GM10248 (cell line): ENCODE measurements around the gene SMAD6.

Experiments
- CTCF ChIA-PET: fragments of 300-600 bp; sonication (Branson Sonifier 250); formaldehyde crosslinking; extraction: SDS; loops from one replicate; lab custom pipeline; 2021; ENCODE audit warnings: antibody characterized with exemption; lab: Yijun Ruan, JAX
- POLR2A ChIA-PET: fragments of 350-650 bp; sonication (Branson Sonifier 250); formaldehyde crosslinking; extraction: SDS; loops from one replicate; lab custom pipeline; 2020; ENCODE audit warnings: antibody characterized with exemption; lab: Yijun Ruan, JAX
- DNase-seq: peaks from one replicate; pipeline ENCODE4 v3.0.0; 2012; ENCODE audit errors: extremely low spot score
- CTCF ChIP-seq: IDR thresholded peaks from 2 replicates; pipeline ENCODE4 v1.5.1; 2012; ENCODE audit warnings: mild to moderate bottlenecking, low read depth; ENCODE audit errors: extremely low read depth, missing control alignments, control extremely low read depth

SMAD6 gene

DNA sequence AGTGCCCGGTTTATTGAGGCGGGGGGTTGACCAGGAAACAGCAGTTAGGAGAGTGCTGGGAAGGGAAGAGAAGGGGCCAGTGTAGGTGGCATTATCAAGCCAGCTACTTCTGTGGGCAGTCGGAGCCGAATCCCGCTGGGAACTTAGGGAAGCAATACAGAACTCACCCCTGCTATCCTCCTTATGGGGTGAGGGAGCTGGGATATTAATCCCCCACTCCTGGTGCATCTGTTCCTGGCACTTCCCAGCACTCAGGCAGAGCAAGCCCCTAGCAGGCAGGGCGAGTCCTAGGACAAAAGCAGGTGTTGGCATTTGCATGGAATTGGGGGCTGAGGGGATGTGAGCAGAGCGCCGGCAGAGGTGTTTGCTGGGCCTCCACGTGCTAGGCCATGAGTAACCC lies 48.6 kb downstream of the SMAD6 start:
- CTCF ChIA-PET: no interaction called here
- TF ChIP-seq CTCF: no peak
- DNase-seq: no peak
- POLR2A ChIA-PET: interaction anchor here (0.6 kb wide), 1 partner anchor 1954 kb away, joined by 3 read pairs; no protein-coding TSS in a partner anchor

- TF ChIP-seq CTCF: no peak
- ChIA-PET CTCF (interaction anchor here (0.6 kb wide), 1 partner anchor 133 kb away, joined by 4 read pairs; no protein-coding TSS in a partner anchor), POLR2A (no interaction called here)
- no peak for DNase-seq
Measured at GRCh38 chr15:66751579-66751978, 49.5 kb downstream of the SMAD6 start.

- TF ChIP-seq CTCF: no peak
- POLR2A ChIA-PET: no interaction called here
- CTCF ChIA-PET: interaction anchor here (0.6 kb wide), 1 partner anchor 133 kb away, joined by 4 read pairs; no protein-coding TSS in a partner anchor
- no peak for DNase-seq
Measured at GRCh38 chr15:66752078-66752477, 50.0 kb downstream of the SMAD6 start.

DNA sequence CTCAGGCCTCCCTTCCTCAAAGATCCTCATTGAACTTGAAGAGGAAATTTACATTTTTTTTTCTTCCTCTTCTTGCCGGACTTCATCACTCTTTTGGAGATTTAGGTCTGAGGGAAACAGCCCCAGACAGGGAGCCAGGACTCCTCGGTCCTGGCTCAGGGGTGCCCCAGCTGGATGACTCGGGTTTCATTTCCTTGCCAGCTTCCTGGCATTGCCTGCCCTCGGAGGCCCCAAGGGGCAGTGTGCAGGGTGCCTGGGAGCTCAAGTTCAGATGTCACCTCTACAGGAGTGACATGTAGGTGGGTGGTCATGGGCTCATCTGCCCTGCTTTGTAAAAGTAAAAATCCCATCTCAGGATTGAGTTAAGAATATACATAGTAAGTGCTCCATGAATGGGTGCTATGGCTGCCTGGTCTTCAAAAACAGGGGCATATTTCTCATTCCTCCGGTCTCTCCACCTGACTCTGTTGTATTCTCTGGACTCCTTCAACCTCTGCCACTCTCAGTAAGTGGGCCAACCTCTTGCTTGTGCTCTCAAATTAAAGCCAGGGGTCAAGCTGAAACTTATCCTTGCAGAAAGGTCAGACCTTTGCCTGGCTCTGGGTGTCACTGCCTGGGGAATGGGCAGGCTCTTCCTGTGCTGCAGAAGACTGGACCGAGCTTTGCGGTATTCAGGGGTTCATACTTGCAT lies 51.8 kb downstream of the SMAD6 start:
- ChIA-PET CTCF (no interaction called here), POLR2A (no interaction called here)
- no peak for DNase-seq
- no peak for TF ChIP-seq CTCF

DNA sequence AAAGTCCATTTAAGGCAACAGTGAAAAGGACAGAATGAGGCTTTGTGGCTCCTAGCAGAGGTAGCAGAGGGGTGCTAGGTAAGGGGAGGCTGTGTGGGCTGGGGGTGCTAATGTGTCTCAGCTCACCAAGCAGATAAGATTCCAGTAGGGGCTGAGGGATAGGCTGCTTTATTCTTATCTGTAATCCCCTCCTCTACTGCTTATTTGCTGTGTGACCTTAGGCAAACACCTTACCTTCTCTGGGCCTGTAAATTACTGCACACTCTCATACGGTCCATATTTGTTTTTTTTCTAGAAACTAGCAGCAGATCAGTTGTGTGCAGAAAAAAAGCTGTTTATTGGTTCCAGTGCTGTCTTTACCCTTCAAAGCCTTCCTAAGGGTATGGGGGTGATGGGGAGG lies 52.8 kb downstream of the SMAD6 start:
- no peak for DNase-seq
- ChIA-PET POLR2A (no interaction called here), CTCF (interaction anchor here (1.6 kb wide), 1 partner anchor 97 kb away, joined by 4 read pairs; no protein-coding TSS in a partner anchor)
- TF ChIP-seq CTCF: no peak

DNA sequence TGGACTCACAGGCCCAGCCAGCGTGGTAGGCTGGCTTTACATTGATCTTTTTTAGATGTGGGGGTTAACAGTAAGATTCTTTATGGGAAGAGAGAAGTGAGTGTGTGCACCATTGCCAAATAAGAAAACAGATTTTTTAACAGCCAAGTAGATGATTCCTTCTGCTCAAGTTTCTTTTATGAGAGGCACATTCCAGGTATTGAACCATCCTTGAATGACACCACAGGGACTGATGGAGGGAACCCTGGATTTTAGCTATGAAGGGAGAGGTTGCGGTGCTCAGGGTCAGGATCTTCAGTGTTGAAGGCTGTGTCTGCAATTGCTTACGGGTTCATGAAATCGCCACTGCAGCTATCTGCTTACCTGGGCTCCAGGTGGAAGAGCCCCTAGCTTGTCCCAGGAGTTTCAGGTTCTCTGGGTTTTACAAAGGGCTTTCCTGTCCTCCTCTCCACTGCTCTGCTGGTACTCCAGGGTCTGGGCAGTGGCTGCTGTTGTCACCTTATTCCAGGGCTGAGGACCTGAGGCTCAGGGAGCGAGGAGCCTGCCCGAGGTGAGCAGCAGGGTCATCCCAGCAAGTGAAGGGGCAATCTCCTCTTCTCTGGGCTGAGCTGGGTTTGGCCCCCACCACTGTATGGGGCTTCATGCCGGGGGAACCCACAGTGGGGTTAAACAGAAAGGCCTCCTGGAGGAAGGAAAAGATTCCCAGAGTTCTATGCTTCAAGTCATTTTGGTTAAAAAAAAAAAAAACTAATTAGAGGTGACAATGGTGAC lies 53.4 kb downstream of the SMAD6 start:
- no peak for DNase-seq
- TF ChIP-seq CTCF: no peak
- ChIA-PET POLR2A (no interaction called here), CTCF (interaction anchor here (1.6 kb wide), 1 partner anchor 96 kb away, joined by 4 read pairs; no protein-coding TSS in a partner anchor)
